Sigmoid colon (tissue), 7 donors: ENCODE measurements around the gene SAT1. TPM values are rescaled to one million over a fixed set of nuclear protein-coding genes. Genes with fewer than 3 reads are reported as not detected.

Experiments used
- DNase-seq: peaks from one replicate; pipeline ENCODE4 v3.0.0-alpha.2; 2019
- H3K27ac ChIP-seq, 4 donors: fragments of 200-600 bp; sonication (generic); one replicate each; pipeline ENCODE4 v1.5.1; 2016 to 2019; ENCODE audit warnings: mild to moderate bottlenecking in 1 of 4
- H3K27me3 ChIP-seq, 3 donors: fragments of 200-600 bp; sonication (generic); one replicate each; pipeline ENCODE4 v1.5.1; 2019; ENCODE audit warnings: mild to moderate bottlenecking in 1 of 3
- H3K36me3 ChIP-seq, 4 donors: fragments of 200-600 bp; sonication (generic); one replicate each; pipeline ENCODE4 v1.5.1; 2016 to 2019
- H3K4me1 ChIP-seq, 4 donors: fragments of 200-600 bp; sonication (generic); one replicate each; pipeline ENCODE4 v1.5.1; 2017 to 2019
- H3K4me3 ChIP-seq, 4 donors: fragments of 200-600 bp; sonication (generic); one replicate each; pipeline ENCODE4 v1.5.1; 2017 to 2019; ENCODE audit warnings: mild to moderate bottlenecking in 2 of 4, moderate library complexity in 1 of 4
- H3K9me3 ChIP-seq, 4 donors: fragments of 200-600 bp in 3 of 4; sonication (generic) in 3 of 4; one replicate each; pipeline versions ENCODE4 v1.5.1 to v1.6.1; 2013 to 2019
- EP300 ChIP-seq, 4 donors: sonication (generic); formaldehyde crosslinking; IDR thresholded peaks; one replicate each; pipeline ENCODE4 v1.6.1; 2017; ENCODE audit warnings: antibody characterized with exemption in 4 of 4
- POLR2A ChIP-seq, 2 donors: fragments of 450-650 bp; IDR thresholded peaks; one replicate each; pipeline ENCODE4 v1.6.1; 2016; ENCODE audit warnings: antibody characterized with exemption in 2 of 2, mild to moderate bottlenecking in 2 of 2, moderate library complexity in 2 of 2
- POLR2AphosphoS5 ChIP-seq, 4 donors: sonication (generic); formaldehyde crosslinking; IDR thresholded peaks; one replicate each; pipeline ENCODE4 v1.6.1; 2017; ENCODE audit warnings: antibody characterized with exemption in 4 of 4
- WGBS, 2 donors: extraction: QIAGEN DNeasy Blood & Tissue Kit; methylation state at CpG; one replicate each; pipeline ENCODE4 v1.1.7; 2013; 5-methylcytosine and 5-hydroxymethylcytosine counted together
- intact Hi-C: fragments of 100-400 bp; cut with DNase I; formaldehyde crosslinking; loops from one replicate; pipeline ENCODE4 v1.15.1; 2023
- polyA plus RNA-seq, 3 donors: library from polyadenylated mRNA; stranded (reverse); fragments of 200-250 nt; gene quantifications; one replicate each; pipeline ENCODE4 v1.2.3, GENCODE V29; 2013
- total RNA-seq, 4 donors: library from RNA; depleted of rRNA; stranded (reverse); fragments of >200 nt; gene quantifications; one replicate each; pipeline ENCODE4 v1.1.0, GENCODE V29; 2016
- TF ChIP-seq, protein P1 (sequence below), 4 experiments: fragments of 450-650 bp in 3 of 4; fragments of 200-600 bp in 1 of 4; IDR thresholded peaks; one replicate each; pipeline ENCODE4 v1.5.1; 2016 to 2019; ENCODE audit warnings: antibody characterized with exemption in 4 of 4, mild to moderate bottlenecking in 3 of 4, moderate library complexity in 2 of 4
- donor health status: healthy with polysubstance abuse.
- donor health status: Bipolar disorder and iron deficiency.
- donor health status: healthy.

The SAT1 gene
- total and polyA plus RNA-seq, 7 donors, result 321 to 1,356 (median 371) TPM

GRCh38 chrX:23752740-23753415, 30.1 kb upstream of the SAT1 start:
- no peaks in the 10 kb centered on the region for H3K27me3 ChIP-seq
- H3K9me3 ChIP-seq, result no peaks in the 10 kb centered on the region
- DNase-seq, result no peak
- WGBS, 2 donors, result 76 to 80% methylated on average over 2 of the region's 2 CpGs
- TF ChIP-seq EP300 (IDR thresholded peaks at IDR 0.05), result no peak
- TF ChIP-seq POLR2AphosphoS5 (IDR thresholded peaks at IDR 0.05), result no peak
- no peak for TF ChIP-seq POLR2A (IDR thresholded peaks at IDR 0.05)
- TF ChIP-seq, protein P1, sequence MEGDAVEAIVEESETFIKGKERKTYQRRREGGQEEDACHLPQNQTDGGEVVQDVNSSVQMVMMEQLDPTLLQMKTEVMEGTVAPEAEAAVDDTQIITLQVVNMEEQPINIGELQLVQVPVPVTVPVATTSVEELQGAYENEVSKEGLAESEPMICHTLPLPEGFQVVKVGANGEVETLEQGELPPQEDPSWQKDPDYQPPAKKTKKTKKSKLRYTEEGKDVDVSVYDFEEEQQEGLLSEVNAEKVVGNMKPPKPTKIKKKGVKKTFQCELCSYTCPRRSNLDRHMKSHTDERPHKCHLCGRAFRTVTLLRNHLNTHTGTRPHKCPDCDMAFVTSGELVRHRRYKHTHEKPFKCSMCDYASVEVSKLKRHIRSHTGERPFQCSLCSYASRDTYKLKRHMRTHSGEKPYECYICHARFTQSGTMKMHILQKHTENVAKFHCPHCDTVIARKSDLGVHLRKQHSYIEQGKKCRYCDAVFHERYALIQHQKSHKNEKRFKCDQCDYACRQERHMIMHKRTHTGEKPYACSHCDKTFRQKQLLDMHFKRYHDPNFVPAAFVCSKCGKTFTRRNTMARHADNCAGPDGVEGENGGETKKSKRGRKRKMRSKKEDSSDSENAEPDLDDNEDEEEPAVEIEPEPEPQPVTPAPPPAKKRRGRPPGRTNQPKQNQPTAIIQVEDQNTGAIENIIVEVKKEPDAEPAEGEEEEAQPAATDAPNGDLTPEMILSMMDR (IDR thresholded peaks at IDR 0.05), result no peak
- H3K27ac ChIP-seq, result peak overlapping the region; percentile 17 to 68 (median 54)
- intact Hi-C loops, result no loop called here
- no peak overlapping the region for H3K4me3 ChIP-seq
- H3K4me1 ChIP-seq, result no peaks in the 10 kb centered on the region
- H3K36me3 ChIP-seq, result no peaks in the 10 kb centered on the region

- no peaks in the 10 kb centered on the region for H3K27me3 ChIP-seq
- no peak overlapping the region for H3K4me3 ChIP-seq
- H3K9me3 ChIP-seq, result no peaks in the 10 kb centered on the region
- H3K36me3 ChIP-seq, result no peaks in the 10 kb centered on the region
- intact Hi-C loops, result no loop called here
- DNase-seq, result no peak
- WGBS, 2 donors, result 47 to 87% methylated on average over 1 of the region's 1 CpG
- TF ChIP-seq POLR2AphosphoS5 (IDR thresholded peaks at IDR 0.05) (no peak), POLR2A (IDR thresholded peaks at IDR 0.05) (no peak), EP300 (IDR thresholded peaks at IDR 0.05) (no peak)
- TF ChIP-seq, protein P1 (IDR thresholded peaks at IDR 0.05), result no peak
- H3K27ac ChIP-seq, result no peak overlapping the region
- H3K4me1 ChIP-seq, result no peaks in the 10 kb centered on the region
Measured at GRCh38 chrX:23754664-23755063, 28.3 kb upstream of the SAT1 start.

DNA sequence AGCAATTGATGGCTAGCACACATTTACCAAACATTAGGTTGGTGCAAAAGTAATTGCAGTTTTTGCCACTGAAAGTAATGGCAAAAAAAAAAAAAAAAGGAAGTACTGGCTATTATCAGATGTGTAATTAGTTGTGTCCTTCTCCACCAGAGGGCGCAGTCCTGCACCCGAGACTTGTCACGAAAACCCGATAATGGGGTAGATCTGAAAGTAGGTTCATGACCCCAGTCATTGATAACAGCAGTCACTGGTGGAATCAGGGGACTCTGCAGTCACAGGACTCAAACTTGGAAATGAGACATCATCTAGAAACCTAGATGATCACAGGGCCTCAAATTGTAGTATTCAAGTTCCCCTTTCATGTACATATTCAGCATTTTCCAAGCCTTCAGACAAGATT, 26.8 kb upstream of the SAT1 start:
- TF ChIP-seq, protein P1 (IDR thresholded peaks at IDR 0.05), result peak in 2 of 4 experiments; percentile 15 to 20
- TF ChIP-seq EP300 (IDR thresholded peaks at IDR 0.05) (no peak), POLR2AphosphoS5 (IDR thresholded peaks at IDR 0.05) (no peak)
- Histone ChIP-seq H3K27me3 (no peaks in the 10 kb centered on the region), H3K4me3 (no peak overlapping the region), H3K36me3 (no peaks in the 10 kb centered on the region), H3K4me1 (no peaks in the 10 kb centered on the region), H3K9me3 (no peaks in the 10 kb centered on the region), H3K27ac (no peak overlapping the region)
- intact Hi-C loops, result no loop called here
- peak; percentile 68 for DNase-seq
- WGBS, 2 donors, result 0 to 2% methylated on average over 4 of the region's 4 CpGs

DNA sequence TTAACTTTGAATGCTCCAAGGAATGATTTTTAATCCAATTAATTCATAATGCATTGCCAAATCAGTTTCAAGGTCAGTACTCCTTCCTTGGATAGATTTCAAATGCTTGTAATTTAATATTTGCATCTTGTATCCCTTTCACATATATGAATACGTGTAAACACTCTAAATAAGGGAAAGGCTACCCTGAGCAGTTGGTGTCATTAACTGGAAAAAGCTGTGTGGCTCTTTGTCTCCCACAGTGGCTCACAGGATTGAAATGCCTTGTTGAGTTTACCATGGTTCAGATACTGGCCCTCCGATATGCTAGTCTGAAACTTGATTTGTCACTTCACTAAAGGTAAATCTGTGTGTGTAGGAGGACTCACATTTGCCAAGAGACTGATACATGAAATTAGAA, 23.2 kb upstream of the SAT1 start:
- H3K36me3 ChIP-seq, result no peaks in the 10 kb centered on the region
- H3K27ac ChIP-seq, result no peak overlapping the region
- intact Hi-C loops, result no loop called here
- WGBS, 2 donors, result 89 to 92% methylated on average over 2 of the region's 2 CpGs
- DNase-seq, result no peak
- H3K27me3 ChIP-seq, result no peaks in the 10 kb centered on the region
- H3K4me3 ChIP-seq, result no peak overlapping the region
- no peaks in the 10 kb centered on the region for H3K9me3 ChIP-seq
- TF ChIP-seq POLR2A (IDR thresholded peaks at IDR 0.05) (no peak), EP300 (IDR thresholded peaks at IDR 0.05) (no peak), POLR2AphosphoS5 (IDR thresholded peaks at IDR 0.05) (no peak)
- TF ChIP-seq, protein P1 (IDR thresholded peaks at IDR 0.05), result no peak
- H3K4me1 ChIP-seq, result no peaks in the 10 kb centered on the region
